ENCODE data around the gene TMC5. TPM values are rescaled to one million over a fixed set of nuclear protein-coding genes. Genes with fewer than 3 reads are reported as not detected.
A peak's percentile ranks its signal among the peaks of the same experiment; 100 is the strongest.

Gene TMC5
- total RNA-seq, 1 donor from 2014 or later = 0.32 TPM

DNA sequence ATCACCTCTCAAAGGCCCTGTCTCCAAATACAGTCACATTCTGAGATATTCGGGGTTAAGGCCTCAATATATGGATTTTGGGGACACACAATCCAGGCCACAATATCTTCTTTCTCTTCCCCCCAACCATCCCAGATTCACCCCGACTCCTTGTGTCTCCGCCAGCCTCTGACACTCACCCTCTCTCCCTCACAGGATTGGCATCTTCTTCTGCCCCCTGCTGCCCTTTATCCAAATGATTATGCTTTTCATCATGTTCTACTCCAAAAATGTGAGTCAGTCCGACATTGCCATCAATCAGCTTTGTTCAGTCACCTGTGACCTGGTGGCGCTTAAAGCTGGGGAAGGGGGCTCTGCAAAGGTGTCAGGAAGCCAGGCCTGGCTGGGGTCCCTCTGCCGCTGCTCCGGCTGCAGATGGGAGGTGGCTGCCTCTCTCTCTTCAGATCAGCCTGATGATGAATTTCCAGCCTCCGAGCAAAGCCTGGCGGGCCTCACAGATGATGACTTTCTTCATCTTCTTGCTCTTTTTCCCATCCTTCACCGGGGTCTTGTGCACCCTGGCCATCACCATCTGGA, 69.2 kb downstream of the TMC5 start:
- Histone ChIP-seq H2AFZ (replicated peaks) (no peak overlapping the region), H3K79me2 (ENCODE audit: low read depth) (no peaks in the 10 kb centered on the region), H3K36me3 (no peaks in the 10 kb centered on the region), H3K4me3 (no peak overlapping the region), H4K20me1 (ENCODE audit: low read depth) (no peaks in the 10 kb centered on the region), H3K27me3 (no peaks in the 10 kb centered on the region), H3K4me1 (peaks cover 14% of the 10 kb centered on the region), H3K9me3 (ENCODE audit: low read depth) (no peaks in the 10 kb centered on the region), H3F3A (ENCODE audit: low read depth) (peaks cover 6% of the 10 kb centered on the region), H3K4me2 (no peak overlapping the region), H3K27ac (no peak overlapping the region), H3K9ac (no peak overlapping the region)
- DNase-seq (ENCODE audit: low spot score) = no peak
- Mint-ChIP-seq H3K9me3 (no peaks in the 10 kb centered on the region), H3K27me3 (ENCODE audit: insufficient read depth, low read depth) (peaks cover 4% of the 10 kb centered on the region), H3K4me1 (peaks cover 16% of the 10 kb centered on the region), H3K36me3 (no peaks in the 10 kb centered on the region), H3K4me3 (no peak overlapping the region), H3K27ac (no peak overlapping the region)
- TF ChIP-seq CTCF (IDR thresholded peaks at IDR 0.05) (no peak), EZH2 (IDR thresholded peaks at IDR 0.05) (no peak), EZH2phosphoT487 (IDR thresholded peaks at IDR 0.05) (no peak)

- no peak for DNase-seq (ENCODE audit: low spot score)
- Mint-ChIP-seq H3K4me3 (no peak overlapping the region), H3K27ac (no peak overlapping the region), H3K27me3 (ENCODE audit: insufficient read depth, low read depth) (peaks cover 4% of the 10 kb centered on the region), H3K36me3 (no peaks in the 10 kb centered on the region), H3K9me3 (no peaks in the 10 kb centered on the region), H3K4me1 (peaks cover 16% of the 10 kb centered on the region)
- Histone ChIP-seq H3K9ac (no peak overlapping the region), H2AFZ (replicated peaks) (peak overlapping the region; percentile 72), H3F3A (ENCODE audit: low read depth) (peaks cover 6% of the 10 kb centered on the region), H3K36me3 (no peaks in the 10 kb centered on the region), H3K4me1 (peaks cover 14% of the 10 kb centered on the region), H3K9me3 (ENCODE audit: low read depth) (no peaks in the 10 kb centered on the region), H3K27me3 (no peaks in the 10 kb centered on the region), H3K79me2 (ENCODE audit: low read depth) (no peaks in the 10 kb centered on the region), H3K4me3 (no peak overlapping the region), H3K27ac (no peak overlapping the region), H3K4me2 (peak overlapping the region; percentile 21), H4K20me1 (ENCODE audit: low read depth) (no peaks in the 10 kb centered on the region)
- TF ChIP-seq EZH2phosphoT487 (IDR thresholded peaks at IDR 0.05) (no peak), CTCF (IDR thresholded peaks at IDR 0.05) (no peak), EZH2 (IDR thresholded peaks at IDR 0.05) (no peak)
Observed at GRCh38 chr16:19488213-19488640, 70.5 kb downstream of the TMC5 start.

DNA sequence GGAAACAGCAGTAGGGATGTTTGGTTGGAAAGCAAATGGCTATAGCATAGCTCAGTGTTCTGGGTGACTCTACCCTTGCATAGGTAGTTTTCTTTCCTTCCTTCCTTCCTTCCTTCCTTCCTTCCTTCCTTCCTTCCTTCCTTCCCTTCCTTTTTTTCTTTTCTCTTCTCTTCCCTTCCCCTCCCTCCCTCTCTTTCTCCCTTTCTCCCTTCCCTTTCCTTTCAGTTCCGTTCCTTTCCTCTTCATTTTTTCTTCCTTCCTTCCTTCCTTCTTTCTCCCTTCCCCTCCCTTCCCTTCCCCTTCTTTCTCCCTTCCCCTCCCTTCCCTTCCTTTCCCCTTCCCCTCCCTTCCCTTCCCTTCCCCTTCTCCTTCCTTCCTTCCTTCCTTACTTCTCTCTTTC, 72.9 kb downstream of the TMC5 start:
- H3K4me1 ChIP-seq = peaks cover 14% of the 10 kb centered on the region
- no peaks in the 10 kb centered on the region for H3K36me3 ChIP-seq
- no peak overlapping the region for H3K4me2 ChIP-seq
- H3K79me2 ChIP-seq (ENCODE audit: low read depth) = no peaks in the 10 kb centered on the region
- peaks cover 4% of the 10 kb centered on the region for H3K27me3 Mint-ChIP-seq (ENCODE audit: insufficient read depth, low read depth)
- peaks cover 6% of the 10 kb centered on the region for H3F3A ChIP-seq (ENCODE audit: low read depth)
- no peak overlapping the region for H3K27ac Mint-ChIP-seq
- H3K4me1 Mint-ChIP-seq = peaks cover 16% of the 10 kb centered on the region
- H3K27me3 ChIP-seq = no peaks in the 10 kb centered on the region
- H4K20me1 ChIP-seq (ENCODE audit: low read depth) = no peaks in the 10 kb centered on the region
- no peaks in the 10 kb centered on the region for H3K9me3 Mint-ChIP-seq
- H2AFZ ChIP-seq (replicated peaks) = no peak overlapping the region
- H3K36me3 Mint-ChIP-seq = no peaks in the 10 kb centered on the region
- TF ChIP-seq CTCF (IDR thresholded peaks at IDR 0.05) = no peak
- no peak for TF ChIP-seq EZH2phosphoT487 (IDR thresholded peaks at IDR 0.05)
- no peak for TF ChIP-seq EZH2 (IDR thresholded peaks at IDR 0.05)
- no peak overlapping the region for H3K27ac ChIP-seq
- H3K4me3 ChIP-seq = no peak overlapping the region
- H3K9ac ChIP-seq = no peak overlapping the region
- no peak for DNase-seq (ENCODE audit: low spot score)
- no peaks in the 10 kb centered on the region for H3K9me3 ChIP-seq (ENCODE audit: low read depth)
- H3K4me3 Mint-ChIP-seq = no peak overlapping the region

Data from neural progenitor cell (in vitro differentiated cells).